CD4-positive, alpha-beta T cell treated with Interleukin-4 for 4 hours (primary cell): ENCODE data around the gene DAB1.

ENCODE experiments used
- DNase-seq: peaks from one replicate; pipeline ENCODE4 v3.0.0-alpha.2; 2020

DAB1 gene

DNA sequence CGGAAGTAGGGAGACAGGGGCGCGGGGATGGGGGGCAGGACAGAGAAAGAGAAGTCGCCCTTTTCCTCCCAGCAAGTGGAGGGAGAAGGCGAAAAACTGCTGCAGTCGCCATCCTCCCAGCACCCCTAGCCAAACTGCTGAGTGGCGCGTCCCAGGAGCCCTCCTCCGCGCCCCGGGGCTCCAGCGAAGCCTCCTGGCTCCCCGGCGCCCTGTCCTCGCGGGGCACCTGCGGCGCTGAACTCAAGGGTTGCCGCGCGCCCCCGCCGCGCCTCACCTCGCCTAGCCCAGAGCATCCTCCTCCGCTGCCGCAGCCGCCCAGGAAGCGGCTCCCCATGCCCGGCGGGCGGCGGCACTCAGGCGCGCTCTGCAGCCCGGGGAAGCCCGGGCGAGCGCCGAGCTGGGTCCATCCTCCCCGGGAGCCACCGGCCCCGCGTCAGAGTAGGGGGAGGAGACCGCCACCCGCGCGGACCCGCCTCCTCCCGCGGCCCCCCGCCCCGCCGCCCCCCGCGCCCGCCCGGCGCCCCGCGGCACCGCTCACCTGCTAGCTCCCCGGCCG is at the start of gene DAB1:
TSS of gene DAB1 (minus strand) at position 405 of the 556 bp plus-strand sequence. CDS start 133,030 bp downstream, outside the sequence.
- no peak for DNase-seq

DNA sequence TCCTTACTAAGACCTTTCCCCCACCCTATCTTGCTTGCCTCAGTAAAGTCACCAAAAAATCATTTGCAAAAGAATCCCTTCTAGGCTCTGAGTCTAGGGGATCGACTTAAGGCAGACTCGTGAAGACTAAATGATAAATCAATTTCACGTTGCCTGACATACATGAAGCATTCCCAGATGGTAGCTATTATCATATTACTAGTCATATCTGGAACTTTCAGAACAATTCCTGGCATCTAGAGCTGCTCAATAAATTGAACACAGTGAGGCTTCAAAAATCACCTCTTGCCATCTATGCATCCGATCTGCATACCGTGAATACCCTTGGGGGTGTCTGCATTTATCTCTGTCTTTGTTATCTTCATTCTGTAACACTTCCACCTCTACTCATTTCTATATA is 49.6 kb upstream of the DAB1 start:
- DNase-seq, result no peak

DNA sequence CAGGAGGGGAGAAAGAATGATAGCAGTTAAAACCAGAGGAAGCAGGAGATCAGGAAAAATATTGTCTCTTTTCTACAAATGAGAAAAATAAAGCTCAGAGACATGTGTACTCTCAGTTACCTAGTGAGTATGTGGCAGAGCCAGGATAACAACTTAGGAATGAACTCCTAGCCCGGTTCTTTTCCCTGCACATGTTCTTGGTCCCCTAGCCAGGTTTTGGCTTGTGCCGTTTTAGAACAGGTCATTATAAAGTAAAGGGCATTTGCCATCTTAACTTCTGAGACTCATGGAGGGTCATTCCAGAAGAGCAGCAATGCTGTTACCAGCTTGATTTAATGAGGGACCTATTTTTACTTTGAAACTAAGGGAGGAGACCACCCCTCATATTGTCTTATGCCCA is 48.1 kb upstream of the DAB1 start:
- DNase-seq, result no peak

DNA sequence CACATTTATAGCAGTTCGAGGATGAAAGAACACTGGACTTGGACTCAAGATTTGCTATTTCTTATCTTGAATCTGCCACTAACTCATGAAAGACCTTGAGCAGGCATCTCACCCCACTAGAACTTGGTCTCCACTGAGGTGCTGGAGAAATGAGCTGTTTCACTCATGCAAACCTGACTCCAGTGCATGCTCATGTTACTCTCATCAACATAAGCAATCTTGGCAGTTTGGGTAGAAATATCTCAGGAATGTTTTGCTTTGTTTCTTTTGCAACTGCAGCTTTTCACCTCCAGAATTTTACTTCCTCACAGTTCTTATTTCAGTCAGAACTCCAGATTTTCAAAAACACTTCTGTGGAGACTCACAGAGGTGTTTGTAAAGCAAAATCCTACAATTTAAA is 46.2 kb upstream of the DAB1 start:
- no peak for DNase-seq

DNA sequence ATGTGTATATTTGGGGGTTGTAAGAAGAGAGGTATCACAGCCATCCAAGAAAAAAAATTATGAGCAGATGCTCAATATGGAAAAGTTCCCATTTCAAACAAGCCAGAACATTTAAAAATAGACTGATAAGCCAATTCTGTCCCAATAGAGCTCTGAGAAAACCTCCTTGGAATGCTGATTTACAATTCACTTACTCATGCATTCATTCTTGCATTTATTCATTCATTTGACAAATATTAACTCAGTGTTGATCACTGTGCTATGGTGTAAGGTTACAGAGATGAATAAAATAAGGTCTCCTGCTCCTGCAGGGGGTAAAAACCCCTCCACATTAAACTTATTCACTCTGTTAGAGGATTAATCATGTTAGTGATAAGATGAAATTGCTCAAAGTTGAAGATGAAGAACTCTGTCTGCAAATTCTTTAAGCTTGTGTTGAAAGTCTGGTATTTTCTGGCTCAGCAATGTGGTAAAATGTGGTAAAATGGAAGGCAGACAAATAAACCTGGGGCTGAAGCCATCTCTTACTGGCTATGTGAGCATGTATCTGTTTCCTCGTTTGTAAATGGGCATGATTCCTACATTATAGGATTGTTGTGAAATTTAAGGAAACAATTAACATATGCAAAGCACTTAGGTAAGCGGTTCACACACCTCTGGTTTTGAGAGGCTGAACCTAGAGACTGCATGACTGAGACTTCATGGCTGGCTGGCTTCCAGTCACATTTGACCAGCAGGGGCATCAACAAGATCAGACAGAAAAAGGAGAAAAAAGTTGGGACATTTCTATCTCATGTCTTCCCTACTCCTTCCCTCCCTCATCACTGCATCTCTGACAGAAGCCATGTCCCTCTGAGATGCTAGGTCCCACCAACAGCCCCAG is 45.0 kb upstream of the DAB1 start:
- no peak for DNase-seq

DNA sequence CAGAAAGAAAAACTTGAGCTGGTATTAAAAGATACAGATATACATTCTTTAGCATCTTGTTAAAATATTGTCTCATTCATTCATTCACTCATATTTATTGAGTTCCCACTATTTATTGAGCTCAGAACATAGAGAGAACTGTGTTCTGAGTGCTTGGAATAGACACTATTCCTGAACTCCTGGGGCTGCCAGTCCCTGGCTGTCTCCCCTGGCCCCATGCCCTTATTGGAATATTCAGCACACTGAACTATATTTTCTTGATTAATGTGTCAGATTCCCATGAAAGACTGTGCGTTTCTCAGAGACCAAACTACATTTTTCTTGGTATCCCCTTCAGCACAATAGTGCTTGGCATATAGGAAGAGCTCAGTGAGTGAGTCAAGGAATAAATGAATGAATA is 44.0 kb upstream of the DAB1 start:
- no peak for DNase-seq

DNA sequence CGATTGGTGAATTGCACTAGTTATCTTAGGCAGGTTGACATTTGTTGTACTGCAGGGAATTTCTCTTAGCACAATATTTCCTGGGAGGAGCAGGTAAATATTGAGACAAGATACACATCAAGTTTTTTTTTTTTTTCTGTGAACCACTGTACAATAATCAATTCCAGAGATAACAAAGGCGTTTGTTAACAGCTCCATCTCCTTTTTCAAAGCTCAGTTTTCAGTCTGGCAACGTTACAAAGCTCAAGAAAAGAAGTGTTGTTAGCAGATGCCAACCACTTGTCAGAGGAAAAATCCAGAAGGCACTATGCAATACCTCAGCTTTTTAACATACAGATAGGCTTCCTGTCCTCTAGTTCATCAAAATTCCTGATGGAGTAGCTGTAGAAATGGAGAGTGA is 40.9 kb upstream of the DAB1 start:
- DNase-seq, result no peak

DNA sequence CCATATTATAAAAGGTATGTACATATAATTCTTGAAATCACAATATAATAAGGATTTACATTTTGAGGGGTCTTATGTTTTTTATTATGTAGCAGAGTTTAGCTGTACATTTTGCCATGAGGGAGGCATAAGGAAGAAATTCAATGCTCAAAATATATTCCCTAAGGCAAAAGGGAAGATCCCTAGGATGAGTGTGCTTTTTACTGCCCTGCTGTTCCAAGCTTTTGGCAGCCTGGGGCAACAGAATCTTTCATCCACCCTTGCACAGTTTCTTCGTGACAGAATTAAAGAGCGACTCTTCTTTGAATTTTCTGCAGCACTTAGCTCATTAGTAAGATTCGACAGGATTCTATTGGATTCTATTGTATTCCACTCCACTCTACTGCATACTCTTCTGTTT is 39.5 kb upstream of the DAB1 start:
- no peak for DNase-seq

DNA sequence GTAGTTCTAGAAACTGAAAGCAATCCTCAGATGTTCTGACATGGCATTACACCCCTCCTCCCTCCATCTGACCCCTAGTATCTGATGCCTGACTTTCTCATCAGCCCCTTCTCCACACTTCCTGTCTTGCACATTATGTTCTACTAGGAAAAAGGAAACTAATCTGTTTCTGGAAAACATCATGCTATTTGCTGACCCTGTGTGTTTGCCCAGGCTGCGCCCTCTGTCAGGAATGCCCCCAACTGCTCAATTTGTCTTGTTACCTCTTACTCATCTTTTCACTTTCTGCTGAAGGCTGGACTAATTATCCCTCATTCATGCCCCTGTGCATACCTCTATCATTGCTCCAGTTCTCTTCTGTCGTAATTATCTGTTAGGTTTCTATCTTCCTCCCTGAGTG is 37.5 kb upstream of the DAB1 start:
- no peak for DNase-seq

DNA sequence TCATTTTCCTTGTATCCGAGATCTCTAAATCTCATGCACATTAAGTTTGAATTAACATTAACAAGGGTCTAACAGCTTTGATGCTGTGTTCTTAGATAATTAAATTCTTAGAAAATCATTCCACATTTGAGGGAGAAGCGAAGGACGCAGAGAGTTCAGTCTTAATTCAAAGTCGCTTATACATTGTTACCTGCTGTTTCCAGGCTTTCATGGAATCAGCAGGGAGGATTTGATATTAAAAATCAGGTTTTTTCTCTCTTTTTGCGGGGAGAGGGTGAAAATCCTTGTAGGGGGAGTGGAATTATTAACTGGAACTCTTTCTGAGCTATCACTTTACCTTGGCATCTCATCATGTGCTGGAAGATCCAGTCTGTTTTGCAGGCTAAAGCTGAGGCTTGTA is 27.7 kb upstream of the DAB1 start:
- no peak for DNase-seq

DNA sequence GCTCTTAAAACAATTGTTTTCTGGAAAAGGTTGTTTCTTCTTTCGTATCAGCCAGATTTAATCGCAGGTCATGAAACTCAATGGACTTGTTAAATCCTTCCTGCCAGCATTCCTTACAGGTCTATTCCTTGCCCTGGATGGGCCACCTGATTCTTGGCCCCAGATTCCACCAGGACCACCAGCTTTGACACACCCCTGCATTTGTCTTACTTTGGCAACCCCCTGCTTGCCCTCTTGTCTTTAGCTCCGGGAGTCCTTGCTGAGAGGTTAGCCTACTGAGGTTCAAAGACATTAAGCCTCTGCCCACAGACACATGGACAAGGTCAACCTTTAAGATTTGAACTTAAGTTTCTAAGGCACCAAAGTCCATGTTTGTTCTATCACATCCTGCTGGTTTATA is 27.1 kb upstream of the DAB1 start:
- no peak for DNase-seq

DNA sequence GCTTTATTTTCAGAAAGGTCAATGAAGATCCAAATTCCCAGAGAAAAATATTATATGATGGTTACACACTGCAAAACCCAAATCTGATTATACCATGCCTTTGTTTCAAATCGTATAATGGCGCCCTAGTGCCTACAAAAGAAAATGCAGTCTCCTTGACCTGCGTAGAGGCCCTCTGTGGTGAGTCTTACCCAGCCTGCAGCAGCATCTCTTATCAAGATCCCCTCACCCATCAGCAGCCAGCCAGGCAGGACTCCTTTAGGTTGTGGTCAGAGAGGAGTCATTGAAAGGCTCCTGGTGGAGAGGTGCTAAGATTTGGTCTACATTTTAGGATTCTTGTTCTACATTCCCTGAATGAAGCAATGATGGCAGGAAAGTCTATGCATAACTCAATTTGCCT is 23.7 kb upstream of the DAB1 start:
- DNase-seq, result no peak

DNA sequence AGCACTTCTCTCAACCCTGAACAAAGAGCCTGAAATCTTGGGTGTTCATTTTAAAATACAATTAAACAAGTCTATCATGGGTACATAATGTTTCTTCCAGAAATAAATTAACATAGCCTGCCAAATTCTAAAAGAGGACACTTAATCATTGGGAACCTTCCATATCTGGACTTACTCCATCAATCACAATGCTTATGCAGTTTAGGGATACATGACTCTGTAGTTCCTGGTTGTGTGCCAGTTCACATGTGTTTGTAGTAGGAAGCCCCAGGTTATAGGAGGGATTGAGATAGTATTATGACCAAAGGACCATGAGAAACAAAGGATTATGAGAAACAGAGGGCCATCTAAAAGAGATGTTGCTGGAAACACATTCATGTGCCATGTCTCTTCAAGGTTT is 19.1 kb upstream of the DAB1 start:
- DNase-seq, result no peak

DNA sequence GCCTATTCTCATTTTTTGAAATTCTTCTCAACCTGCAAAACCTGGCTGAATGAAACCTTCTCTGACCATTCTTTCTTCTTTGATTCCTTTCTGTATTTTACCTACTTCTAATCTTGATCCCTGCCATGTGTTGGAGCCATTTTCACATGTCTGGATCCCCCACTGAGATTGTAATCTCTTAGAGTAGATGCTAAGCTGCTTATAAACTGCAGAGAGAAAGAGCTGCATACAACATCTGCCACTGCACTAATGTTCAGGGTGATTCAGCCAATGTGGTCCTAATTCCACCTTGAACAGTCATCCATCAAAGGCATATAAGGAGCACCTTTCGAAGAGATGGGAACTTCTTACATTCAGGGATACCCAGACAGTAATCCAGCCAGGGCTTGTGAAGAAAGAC is 16.2 kb upstream of the DAB1 start:
- no peak for DNase-seq

DNA sequence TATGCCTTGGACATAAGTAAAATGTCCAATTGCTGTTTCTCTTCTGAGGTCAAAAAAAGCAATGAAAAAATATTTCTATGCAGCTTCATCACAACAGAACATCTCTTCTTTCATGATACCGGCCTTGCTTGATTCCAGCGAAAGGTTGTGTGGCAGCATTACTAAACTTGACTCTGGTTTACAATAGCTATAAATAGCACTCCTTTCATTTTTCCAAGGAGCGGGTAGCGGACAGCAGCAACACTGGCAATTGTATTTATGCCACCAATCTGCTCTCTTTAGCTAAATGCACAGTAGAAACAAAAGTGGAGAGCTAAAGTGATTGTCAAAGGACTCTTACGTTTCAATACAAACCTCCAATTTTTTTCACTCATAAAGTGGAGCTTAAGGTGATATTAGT is 7.5 kb upstream of the DAB1 start:
- no peak for DNase-seq

DNA sequence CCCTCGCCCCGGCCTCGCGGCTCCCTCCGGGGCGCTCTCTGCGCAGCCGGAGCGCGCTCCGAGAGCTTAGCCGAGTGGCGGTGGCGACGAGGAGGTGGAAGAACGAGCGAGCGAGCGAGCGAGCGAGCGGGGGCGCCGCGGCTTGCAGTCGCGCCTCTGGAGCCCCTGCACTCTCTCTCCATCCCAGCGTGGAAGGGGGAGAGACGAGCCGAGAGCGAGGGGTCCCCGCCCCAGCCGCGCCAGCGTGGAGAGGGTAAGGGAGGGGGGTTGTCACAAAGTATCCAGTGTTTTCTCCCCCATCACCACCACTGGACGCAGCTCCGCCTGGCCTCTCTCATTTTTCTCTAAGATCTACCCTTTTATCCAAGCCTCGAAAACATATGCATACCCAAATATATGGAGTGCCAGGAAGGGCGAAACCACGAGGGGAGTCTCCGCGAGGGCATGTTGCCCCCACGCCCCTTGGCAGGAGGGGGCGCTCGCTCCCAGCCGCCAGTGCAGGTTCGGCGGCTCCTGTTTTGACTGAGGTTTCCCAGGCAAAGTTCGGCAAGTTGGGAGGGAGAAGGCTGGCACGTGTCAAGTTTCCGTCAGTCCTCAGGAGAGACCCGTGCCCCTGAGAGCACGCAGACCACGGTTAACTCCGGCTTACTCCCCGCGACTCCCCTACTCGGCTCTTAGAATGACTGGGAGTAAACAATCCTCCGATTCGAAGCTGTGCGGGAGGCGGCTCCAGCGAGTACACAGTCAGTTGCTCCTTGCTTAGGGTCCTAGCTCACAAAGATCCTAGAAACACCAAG is 569 bp upstream of the DAB1 start:
- no peak for DNase-seq

DNA sequence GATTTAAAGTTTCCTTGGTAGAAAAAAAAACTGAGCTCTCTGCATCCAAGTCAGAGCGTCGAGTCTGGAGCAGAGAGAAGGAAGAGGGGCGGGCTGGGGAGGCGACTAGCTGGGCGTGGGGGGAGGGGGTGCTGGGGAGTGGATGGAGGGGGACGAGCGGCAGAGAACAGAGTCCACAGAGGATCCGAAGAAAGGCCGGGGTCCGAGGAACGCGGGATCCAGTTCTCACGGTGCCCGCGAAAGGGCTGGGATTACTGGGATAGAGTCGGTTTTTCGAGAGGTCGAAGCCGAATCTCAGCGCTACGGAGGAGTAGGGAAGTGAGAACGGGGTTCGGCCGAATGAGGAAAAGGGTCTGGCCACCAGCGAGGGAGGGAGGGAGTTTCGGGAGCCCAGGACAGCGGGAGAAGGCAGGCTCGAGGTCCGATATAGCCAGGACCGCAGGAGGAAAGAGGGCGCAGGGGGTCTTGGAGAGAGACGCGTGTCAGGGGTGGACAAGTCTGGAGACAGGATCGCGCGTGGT is 665 bp downstream of the DAB1 start:
- DNase-seq, result no peak

DNA sequence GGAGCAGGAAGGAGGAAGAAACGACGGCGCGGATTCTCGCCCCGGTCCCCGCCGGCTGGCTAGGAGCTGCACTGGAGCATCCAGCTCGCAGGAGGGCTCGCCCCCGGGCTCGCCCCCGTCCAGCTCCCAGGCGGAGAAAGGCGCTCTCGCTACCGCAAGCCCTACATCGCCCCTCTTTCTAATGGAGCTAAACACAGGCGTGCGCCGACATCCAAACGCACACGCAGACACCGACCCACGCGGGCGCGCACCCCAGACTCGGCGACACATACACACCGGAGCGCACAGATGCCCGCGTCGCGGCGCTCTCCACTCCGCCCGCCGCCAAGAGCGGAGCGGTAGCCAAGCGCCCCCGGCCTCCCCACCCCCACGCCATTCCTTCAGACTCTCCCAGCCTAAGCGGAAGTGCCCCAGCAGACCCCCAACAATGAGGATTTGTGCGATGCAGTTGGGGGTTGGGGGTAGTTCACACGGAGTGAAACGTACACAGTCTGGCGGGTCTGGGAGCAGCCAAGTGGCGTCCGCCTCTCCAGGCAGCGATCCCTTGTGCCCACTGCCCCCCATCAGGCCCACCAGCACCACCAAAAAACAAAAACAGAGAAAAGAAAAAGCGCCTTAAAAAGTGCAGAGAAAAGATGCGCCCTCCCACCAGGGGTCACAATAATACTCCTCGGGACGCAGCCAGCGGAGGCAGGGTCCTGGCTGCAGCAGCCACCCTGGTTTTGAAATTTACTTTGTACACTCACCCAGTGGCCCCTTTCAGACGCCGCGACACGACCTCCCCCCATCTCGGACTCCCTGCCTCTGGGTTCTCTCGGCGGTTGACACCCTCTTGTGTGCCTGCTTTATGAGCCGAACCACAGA is 1.4 kb downstream of the DAB1 start:
- DNase-seq, result no peak

DNA sequence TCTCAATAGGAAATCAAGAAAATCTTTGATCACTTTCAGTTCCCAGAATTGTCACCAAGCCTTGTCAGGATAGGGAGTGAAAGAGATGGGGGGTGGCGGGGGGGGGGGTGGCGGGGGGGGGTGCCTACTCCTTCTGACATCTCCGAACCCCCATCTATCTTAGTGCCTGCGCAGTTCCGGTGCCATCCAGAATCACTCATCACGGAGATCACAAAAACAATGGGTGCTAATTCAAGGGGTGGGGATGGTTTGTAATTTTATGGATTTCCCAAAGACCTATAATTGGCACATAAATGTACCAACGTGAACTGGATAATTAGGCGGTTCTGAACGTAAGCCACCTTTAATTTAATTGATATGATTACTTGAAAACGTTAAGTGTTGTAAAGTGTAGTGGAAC is 2.1 kb downstream of the DAB1 start:
- DNase-seq, result no peak

DNA sequence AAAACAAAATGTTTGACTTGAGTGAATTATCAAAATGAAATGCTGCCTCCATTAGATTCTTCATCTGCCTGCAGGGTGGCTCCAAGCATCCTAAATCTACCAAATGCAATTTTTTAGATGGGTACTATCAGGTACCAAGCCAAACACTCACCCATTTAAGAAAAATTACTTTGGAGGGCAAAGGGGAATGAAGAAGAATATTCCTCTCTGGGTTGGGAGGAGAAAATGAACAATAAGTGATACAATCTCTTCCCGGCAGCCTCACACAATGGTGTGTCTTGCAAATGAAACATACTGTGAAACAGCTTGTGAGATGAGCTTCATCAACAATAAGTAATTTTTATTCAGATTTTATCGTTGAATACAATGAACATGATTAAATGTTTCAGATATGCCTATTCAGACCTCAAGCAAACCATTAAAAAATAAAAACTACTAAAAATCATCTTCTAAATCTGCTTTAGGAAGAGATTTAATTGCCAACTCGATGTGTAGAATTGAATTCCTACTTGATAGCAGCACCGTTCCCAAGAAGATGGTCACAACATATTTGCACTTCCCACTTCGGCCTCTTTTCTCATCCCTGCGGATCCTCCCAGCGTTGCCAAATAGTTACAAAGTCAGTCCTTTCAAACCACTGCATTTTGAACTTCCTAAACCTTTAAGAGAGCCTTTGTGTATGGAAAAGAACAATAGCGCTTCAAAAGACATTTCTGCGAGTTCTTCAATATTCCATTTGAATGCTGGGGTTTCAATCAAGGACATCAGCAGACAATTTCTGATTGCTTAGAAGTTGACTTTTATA is 2.7 kb downstream of the DAB1 start:
- no peak for DNase-seq

DNA sequence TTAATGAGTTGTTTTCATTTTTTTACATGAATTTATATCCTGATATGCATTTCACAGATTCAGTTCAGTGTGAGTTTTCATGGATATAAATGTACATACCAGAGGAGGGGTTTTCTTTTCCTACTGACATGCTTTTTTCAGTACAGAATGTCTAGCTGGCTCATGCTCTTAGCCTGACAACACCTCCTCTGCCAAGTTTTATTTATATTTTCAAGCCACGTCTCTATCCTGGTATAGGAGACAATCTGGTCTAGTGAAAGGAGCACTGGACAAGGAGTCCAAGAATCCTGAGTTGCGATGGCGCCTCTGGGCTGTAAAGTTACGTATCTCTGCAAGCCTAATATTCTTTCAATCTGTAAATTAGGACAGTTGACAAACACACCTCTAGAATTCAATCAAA is 4.9 kb downstream of the DAB1 start:
- no peak for DNase-seq

DNA sequence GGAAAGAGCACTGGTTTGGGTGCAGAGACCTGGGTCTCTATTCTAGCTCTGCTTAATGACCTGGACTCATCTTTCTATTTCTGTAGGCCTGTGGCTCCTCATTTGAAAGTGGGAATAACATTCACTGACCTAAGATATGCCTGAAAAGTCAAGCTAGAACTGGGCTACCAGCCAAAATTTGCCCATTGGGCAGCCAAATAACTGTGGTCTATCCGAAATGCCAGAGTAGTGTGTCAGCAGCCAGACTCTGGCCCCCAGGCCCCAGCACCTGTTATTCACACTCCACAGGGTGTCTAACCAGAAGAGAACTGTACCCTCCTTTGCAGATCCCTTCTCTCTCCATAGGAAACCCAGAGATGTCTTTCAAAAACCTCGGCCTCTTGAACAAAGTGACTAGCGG is 12.6 kb downstream of the DAB1 start:
- DNase-seq, result no peak
